ENCODE data around the gene HMGXB3.

HMGXB3 gene

GRCh38 chr5:150035139-150035895 is 34.8 kb downstream of the HMGXB3 start:
- Histone ChIP-seq H3K36me3 (replicated peaks; ENCODE audit: low read depth, low read length) (peaks cover 39% of the 10 kb centered on the region), H3K27ac (ENCODE audit: low read length) (peak overlapping the region; percentile 30), H3K9ac (ENCODE audit: low read length) (no peak overlapping the region), H3K4me1 (ENCODE audit: low read length) (peaks cover 22% of the 10 kb centered on the region), H4K20me1 (ENCODE audit: insufficient read depth, low read length) (peaks cover 11% of the 10 kb centered on the region; the same call in 1 of the 2 replicates), H3K9me3 (ENCODE audit: insufficient read depth, low read length) (no peaks in the 10 kb centered on the region), H3K4me3 (ENCODE audit: low read length) (no peak overlapping the region), H3K27me3 (ENCODE audit: low read depth, low read length) (no peaks in the 10 kb centered on the region), H3K4me2 (ENCODE audit: low read length) (peak overlapping the region; percentile 7; the same call in 1 of the 2 replicates), H3K79me2 (ENCODE audit: low read length) (peaks cover 3% of the 10 kb centered on the region; the same call in 1 of the 2 replicates), H2AFZ (ENCODE audit: low read depth, low read length) (no peak overlapping the region)
- TF ChIP-seq EZH2phosphoT487 (IDR thresholded peaks at IDR 0.05; ENCODE audit: low read depth) = no peak
- TF ChIP-seq CTCF (IDR thresholded peaks at IDR 0.05; ENCODE audit: low read depth, low read length) = no peak

- Histone ChIP-seq H3K4me2 (ENCODE audit: low read length) (no peak overlapping the region), H3K27me3 (ENCODE audit: low read depth, low read length) (no peaks in the 10 kb centered on the region), H4K20me1 (ENCODE audit: insufficient read depth, low read length) (peaks cover 11% of the 10 kb centered on the region; the same call in 1 of the 2 replicates), H3K4me1 (ENCODE audit: low read length) (peaks cover 22% of the 10 kb centered on the region), H3K9me3 (ENCODE audit: insufficient read depth, low read length) (no peaks in the 10 kb centered on the region), H3K27ac (ENCODE audit: low read length) (no peak overlapping the region), H3K36me3 (replicated peaks; ENCODE audit: low read depth, low read length) (peaks cover 42% of the 10 kb centered on the region), H3K79me2 (ENCODE audit: low read length) (peaks cover 3% of the 10 kb centered on the region; the same call in 1 of the 2 replicates), H3K4me3 (ENCODE audit: low read length) (no peak overlapping the region), H2AFZ (ENCODE audit: low read depth, low read length) (no peak overlapping the region), H3K9ac (ENCODE audit: low read length) (no peak overlapping the region)
- TF ChIP-seq CTCF (IDR thresholded peaks at IDR 0.05; ENCODE audit: low read depth, low read length) = no peak
- no peak for TF ChIP-seq EZH2phosphoT487 (IDR thresholded peaks at IDR 0.05; ENCODE audit: low read depth)
Measured at GRCh38 chr5:150036513-150036912, 36.0 kb downstream of the HMGXB3 start.

DNA sequence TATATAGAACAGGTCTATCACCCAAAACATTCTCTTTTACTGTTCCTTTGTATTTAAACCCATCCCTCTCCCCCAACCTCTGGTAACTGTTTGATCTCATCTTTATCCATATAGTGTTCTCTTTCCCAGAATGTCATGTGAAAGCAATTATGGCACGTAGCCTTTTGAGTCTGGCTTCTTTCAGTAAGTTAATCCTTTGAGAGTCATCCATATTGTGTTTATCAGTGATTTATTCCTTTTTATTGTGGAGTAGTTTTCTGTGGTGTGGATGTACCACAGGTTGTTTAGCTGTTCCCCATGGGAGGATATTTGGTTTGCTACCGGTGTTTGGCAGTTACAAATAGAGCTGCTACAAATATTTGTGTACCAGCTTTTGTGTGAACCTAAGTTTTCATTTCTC is 38.0 kb downstream of the HMGXB3 start:
- no peaks in the 10 kb centered on the region for H3K9me3 ChIP-seq (ENCODE audit: insufficient read depth, low read length)
- no peak for TF ChIP-seq CTCF (IDR thresholded peaks at IDR 0.05; ENCODE audit: low read depth, low read length)
- TF ChIP-seq EZH2phosphoT487 (IDR thresholded peaks at IDR 0.05; ENCODE audit: low read depth) = no peak
- H3K36me3 ChIP-seq (replicated peaks; ENCODE audit: low read depth, low read length) = peaks cover 41% of the 10 kb centered on the region
- H4K20me1 ChIP-seq (ENCODE audit: insufficient read depth, low read length) = peaks cover 11% of the 10 kb centered on the region; the same call in 1 of the 2 replicates
- H3K4me1 ChIP-seq (ENCODE audit: low read length) = peaks cover 22% of the 10 kb centered on the region
- no peak overlapping the region for H3K27ac ChIP-seq (ENCODE audit: low read length)
- H3K4me3 ChIP-seq (ENCODE audit: low read length) = no peak overlapping the region
- peaks cover 3% of the 10 kb centered on the region; the same call in 1 of the 2 replicates for H3K79me2 ChIP-seq (ENCODE audit: low read length)
- H3K4me2 ChIP-seq (ENCODE audit: low read length) = no peak overlapping the region
- H2AFZ ChIP-seq (ENCODE audit: low read depth, low read length) = no peak overlapping the region
- no peaks in the 10 kb centered on the region for H3K27me3 ChIP-seq (ENCODE audit: low read depth, low read length)
- H3K9ac ChIP-seq (ENCODE audit: low read length) = no peak overlapping the region

GRCh38 chr5:150042459-150042858 is 41.9 kb downstream of the HMGXB3 start:
- H3K79me2 ChIP-seq (ENCODE audit: low read length) = no peaks in the 10 kb centered on the region
- H3K9me3 ChIP-seq (ENCODE audit: insufficient read depth, low read length) = no peaks in the 10 kb centered on the region
- no peak overlapping the region for H3K4me3 ChIP-seq (ENCODE audit: low read length)
- H3K27ac ChIP-seq (ENCODE audit: low read length) = no peak overlapping the region
- no peaks in the 10 kb centered on the region for H4K20me1 ChIP-seq (ENCODE audit: insufficient read depth, low read length)
- no peaks in the 10 kb centered on the region for H3K4me1 ChIP-seq (ENCODE audit: low read length)
- TF ChIP-seq EZH2phosphoT487 (IDR thresholded peaks at IDR 0.05; ENCODE audit: low read depth) (no peak), CTCF (IDR thresholded peaks at IDR 0.05; ENCODE audit: low read depth, low read length) (no peak)
- H3K36me3 ChIP-seq (replicated peaks; ENCODE audit: low read depth, low read length) = peaks cover 31% of the 10 kb centered on the region
- no peak overlapping the region for H2AFZ ChIP-seq (ENCODE audit: low read depth, low read length)
- H3K4me2 ChIP-seq (ENCODE audit: low read length) = no peak overlapping the region
- no peak overlapping the region for H3K9ac ChIP-seq (ENCODE audit: low read length)
- H3K27me3 ChIP-seq (ENCODE audit: low read depth, low read length) = no peaks in the 10 kb centered on the region
